ENCODE results near the gene STX8. TPM values are rescaled to one million over a fixed set of nuclear protein-coding genes. Genes with fewer than 3 reads are reported as not detected.

STX8 gene
- polyA plus RNA-seq, 1 of the 3 experiments (the other 2 are of a cell fraction) = 51.3 TPM

GRCh38 chr17:9298135-9298534 is 277.5 kb downstream of the STX8 start:
- Histone ChIP-seq H2AFZ (ENCODE audit: low read depth) (no peak overlapping the region), H3K79me2 (ENCODE audit: insufficient read depth) (no peaks in the 10 kb centered on the region), H4K20me1 (ENCODE audit: insufficient read depth) (no peaks in the 10 kb centered on the region), H3K36me3 (replicated peaks in 1 of 2; ENCODE audit: control insufficient read depth in 1 of 2, insufficient read depth in 2 of 2, low read length in 1 of 2) (no peaks in the 10 kb centered on the region), H3F3A (replicated peaks; ENCODE audit: insufficient read depth) (no peaks in the 10 kb centered on the region), H3K9me2 (no peaks in the 10 kb centered on the region), H3K9me3 (no peaks in the 10 kb centered on the region), H3K9ac (no peak overlapping the region), H3K4me3 (ENCODE audit: low read depth in 2 of 2, low read length in 1 of 2) (no peak overlapping the region), H3K27me3 (ENCODE audit: insufficient read depth) (no peaks in the 10 kb centered on the region), H3K4me2 (no peak overlapping the region), H3K4me1 (ENCODE audit: control insufficient read depth in 1 of 2, insufficient read depth in 2 of 2, low read depth in 1 of 2, low read length in 1 of 2) (no peaks in the 10 kb centered on the region), H3K27ac (ENCODE audit: low read depth in 2 of 2, low read length in 1 of 2) (no peak overlapping the region)
- TF ChIP-seq RCOR1 (IDR thresholded peaks at IDR 0.05; ENCODE audit: low read length) = no peak
- no peak for TF ChIP-seq YY1 (IDR thresholded peaks at IDR 0.05; ENCODE audit: low read depth)
- no peak for TF ChIP-seq GATA2 (CRISPR knock-in tag; IDR thresholded peaks at IDR 0.05)
- TF ChIP-seq POLR2AphosphoS5 (IDR thresholded peaks at IDR 0.05; ENCODE audit: low read depth, low read length) = no peak
- TF ChIP-seq RXRA (IDR thresholded peaks at IDR 0.05; ENCODE audit: borderline replicate concordance, low read depth) = no peak
- TF ChIP-seq CTCF (IDR thresholded peaks at IDR 0.05) = no peak
- no peak for TF ChIP-seq TAF1 (IDR thresholded peaks at IDR 0.05; ENCODE audit: borderline replicate concordance, low read depth, low read length)
- TF ChIP-seq PBX3 (IDR thresholded peaks at IDR 0.05) = no peak
- no peak for TF ChIP-seq NRF1 (IDR thresholded peaks at IDR 0.05; ENCODE audit: low read depth, low read length)
- TF ChIP-seq ELF1 (IDR thresholded peaks at IDR 0.05) = no peak
- TF ChIP-seq EZH2phosphoT487 (IDR thresholded peaks at IDR 0.05; ENCODE audit: borderline replicate concordance, low read depth) = no peak
- TF ChIP-seq MXI1 (IDR thresholded peaks at IDR 0.05; ENCODE audit: low read depth, low read length) = no peak
- no peak for TF ChIP-seq REST (IDR thresholded peaks at IDR 0.05; ENCODE audit: low read depth, low read length)
- no peak for TF ChIP-seq USF2 (IDR thresholded peaks at IDR 0.05; ENCODE audit: borderline replicate concordance, low read depth, low read length)
- no peak for TF ChIP-seq FOXJ3 (CRISPR knock-in tag; IDR thresholded peaks at IDR 0.05)
- TF ChIP-seq NFIC (IDR thresholded peaks at IDR 0.05; ENCODE audit: borderline replicate concordance) = no peak
- no peak for TF ChIP-seq TEAD4 (IDR thresholded peaks at IDR 0.05; ENCODE audit: borderline replicate concordance, insufficient read depth)
- TF ChIP-seq RFX5 (IDR thresholded peaks at IDR 0.05; ENCODE audit: low read length) = no peak
- no peak for TF ChIP-seq SIN3A (IDR thresholded peaks at IDR 0.05; ENCODE audit: borderline replicate concordance, low read depth, low read length)
- ChIA-PET POLR2A (no interaction called here), CTCF (no interaction called here)
- DNase-seq = no peak
- WGBS (ENCODE audit: low lambda C conversion rate) = 80% methylated on average over 5 of the region's 5 CpGs

Data from SK-N-SH (cell line).